Peyer's patch (tissue), 4 donors: ENCODE data around the gene PI4KA.

Experiments used
- POLR2A ChIP-seq, 2 donors: fragments of 450-650 bp; IDR thresholded peaks; one replicate each; pipeline ENCODE4 v1.5.1; 2017; ENCODE audit warnings: antibody characterized with exemption in 2 of 2, mild to moderate bottlenecking in 2 of 2, moderate library complexity in 2 of 2
- TF ChIP-seq, protein P1 (sequence below), 6 experiments: fragments of 450-650 bp in 4 of 6; fragments of 200-600 bp in 2 of 6; sonication (generic) in 1 of 6; IDR thresholded peaks; one replicate each; pipeline ENCODE4 v1.5.1; 2017 to 2019; ENCODE audit warnings: antibody characterized with exemption in 6 of 6, mild to moderate bottlenecking in 3 of 6, moderate library complexity in 1 of 6

DNA sequence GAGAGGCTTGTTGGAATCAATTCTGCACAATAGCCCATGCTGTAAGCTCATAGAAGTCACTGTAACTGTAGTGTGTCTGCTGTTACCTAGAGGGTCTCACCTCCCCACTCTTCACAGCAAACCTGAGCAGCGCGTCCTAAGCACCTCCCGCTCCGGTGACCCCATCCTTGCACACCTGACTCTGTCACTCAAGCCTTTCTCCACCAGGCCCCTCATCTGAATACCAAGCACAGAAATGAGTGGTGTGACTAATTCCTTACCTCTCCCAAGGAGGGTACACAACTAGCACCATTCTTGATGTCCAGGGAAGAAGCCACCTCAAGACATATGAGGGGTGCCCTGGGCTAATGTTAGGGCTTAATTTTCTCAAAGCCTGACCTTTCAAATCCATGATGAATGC is 71.4 kb downstream of the PI4KA start:
- no peak for TF ChIP-seq POLR2A (IDR thresholded peaks at IDR 0.05)
- TF ChIP-seq, protein P1, sequence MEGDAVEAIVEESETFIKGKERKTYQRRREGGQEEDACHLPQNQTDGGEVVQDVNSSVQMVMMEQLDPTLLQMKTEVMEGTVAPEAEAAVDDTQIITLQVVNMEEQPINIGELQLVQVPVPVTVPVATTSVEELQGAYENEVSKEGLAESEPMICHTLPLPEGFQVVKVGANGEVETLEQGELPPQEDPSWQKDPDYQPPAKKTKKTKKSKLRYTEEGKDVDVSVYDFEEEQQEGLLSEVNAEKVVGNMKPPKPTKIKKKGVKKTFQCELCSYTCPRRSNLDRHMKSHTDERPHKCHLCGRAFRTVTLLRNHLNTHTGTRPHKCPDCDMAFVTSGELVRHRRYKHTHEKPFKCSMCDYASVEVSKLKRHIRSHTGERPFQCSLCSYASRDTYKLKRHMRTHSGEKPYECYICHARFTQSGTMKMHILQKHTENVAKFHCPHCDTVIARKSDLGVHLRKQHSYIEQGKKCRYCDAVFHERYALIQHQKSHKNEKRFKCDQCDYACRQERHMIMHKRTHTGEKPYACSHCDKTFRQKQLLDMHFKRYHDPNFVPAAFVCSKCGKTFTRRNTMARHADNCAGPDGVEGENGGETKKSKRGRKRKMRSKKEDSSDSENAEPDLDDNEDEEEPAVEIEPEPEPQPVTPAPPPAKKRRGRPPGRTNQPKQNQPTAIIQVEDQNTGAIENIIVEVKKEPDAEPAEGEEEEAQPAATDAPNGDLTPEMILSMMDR (IDR thresholded peaks at IDR 0.05): no peak
